ENCODE data around the gene GALNT2. TPM values are rescaled to one million over a fixed set of nuclear protein-coding genes. Genes with fewer than 3 reads are reported as not detected.

Gene GALNT2
- total RNA-seq, 4 donors from 2014 or later, result 50.7 to 85.0 (median 71.8) TPM

DNA sequence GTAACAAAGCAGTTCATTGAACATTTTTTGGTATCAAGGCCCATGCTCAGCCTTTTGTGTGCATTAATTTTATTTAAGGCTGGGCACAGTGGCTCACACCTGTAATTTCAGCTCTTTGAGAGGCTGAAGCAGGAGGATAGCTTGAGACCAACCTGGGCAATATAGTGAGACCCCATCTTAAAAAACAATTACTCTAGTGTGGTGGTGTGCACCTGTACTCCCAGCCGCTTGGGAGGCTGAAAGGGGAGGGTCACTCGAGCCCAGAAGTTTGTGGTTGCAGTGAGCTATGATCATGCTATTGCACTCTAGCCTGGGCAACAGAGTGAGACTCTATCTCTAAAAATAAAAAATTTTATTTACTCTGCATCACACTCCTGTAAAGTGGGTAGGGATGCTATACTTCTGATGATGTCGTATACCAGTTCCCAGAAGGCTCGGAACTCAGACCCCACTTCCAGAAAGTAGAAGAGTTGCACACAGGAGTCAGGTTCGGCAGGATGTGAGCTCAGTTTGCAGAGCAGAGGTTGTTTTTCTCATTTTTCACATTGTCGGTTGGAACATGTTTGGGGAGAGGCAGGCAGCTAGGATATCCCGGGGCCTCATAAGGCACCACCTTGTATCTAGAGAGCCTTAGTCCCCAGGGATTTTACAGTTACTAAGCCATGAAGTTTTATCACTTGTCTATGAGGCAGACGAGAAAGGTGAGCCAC is 144.6 kb downstream of the GALNT2 start:
- no peak for ATAC-seq (ENCODE audit: low FRiP score)
- TF ChIP-seq, protein P1, sequence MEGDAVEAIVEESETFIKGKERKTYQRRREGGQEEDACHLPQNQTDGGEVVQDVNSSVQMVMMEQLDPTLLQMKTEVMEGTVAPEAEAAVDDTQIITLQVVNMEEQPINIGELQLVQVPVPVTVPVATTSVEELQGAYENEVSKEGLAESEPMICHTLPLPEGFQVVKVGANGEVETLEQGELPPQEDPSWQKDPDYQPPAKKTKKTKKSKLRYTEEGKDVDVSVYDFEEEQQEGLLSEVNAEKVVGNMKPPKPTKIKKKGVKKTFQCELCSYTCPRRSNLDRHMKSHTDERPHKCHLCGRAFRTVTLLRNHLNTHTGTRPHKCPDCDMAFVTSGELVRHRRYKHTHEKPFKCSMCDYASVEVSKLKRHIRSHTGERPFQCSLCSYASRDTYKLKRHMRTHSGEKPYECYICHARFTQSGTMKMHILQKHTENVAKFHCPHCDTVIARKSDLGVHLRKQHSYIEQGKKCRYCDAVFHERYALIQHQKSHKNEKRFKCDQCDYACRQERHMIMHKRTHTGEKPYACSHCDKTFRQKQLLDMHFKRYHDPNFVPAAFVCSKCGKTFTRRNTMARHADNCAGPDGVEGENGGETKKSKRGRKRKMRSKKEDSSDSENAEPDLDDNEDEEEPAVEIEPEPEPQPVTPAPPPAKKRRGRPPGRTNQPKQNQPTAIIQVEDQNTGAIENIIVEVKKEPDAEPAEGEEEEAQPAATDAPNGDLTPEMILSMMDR (IDR thresholded peaks at IDR 0.05), result no peak
- DNase-seq (ENCODE audit: low spot score), result no peak

DNA sequence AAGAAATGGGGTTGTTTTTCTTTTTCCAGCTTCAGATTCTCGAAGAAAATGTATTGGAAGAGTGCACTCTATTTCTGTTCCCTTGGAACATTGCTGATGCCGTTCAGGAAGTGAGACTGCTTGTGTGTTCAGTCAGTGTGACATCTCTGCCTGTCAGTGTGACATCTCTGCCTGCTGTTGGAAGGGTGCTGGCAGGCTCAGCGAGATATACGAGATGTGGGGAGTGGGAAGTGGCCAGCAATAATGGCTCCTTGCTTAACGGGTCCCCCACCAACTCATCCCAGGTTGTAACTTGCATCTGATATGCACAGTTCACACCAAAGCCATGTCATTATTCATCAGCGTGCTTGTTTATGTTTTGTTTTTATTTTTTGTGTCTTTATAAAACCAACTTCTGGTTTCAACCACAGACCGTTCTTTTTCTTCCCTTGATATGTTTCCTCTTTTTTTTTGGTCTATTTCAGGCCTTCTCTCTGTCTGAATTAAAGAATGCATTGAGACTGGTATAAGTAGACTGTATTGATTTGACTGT is 145.4 kb downstream of the GALNT2 start:
- TF ChIP-seq, protein P1 (IDR thresholded peaks at IDR 0.05), result no peak
- ATAC-seq (ENCODE audit: low FRiP score) (no peak), DNase-seq (ENCODE audit: low spot score) (no peak)

DNA sequence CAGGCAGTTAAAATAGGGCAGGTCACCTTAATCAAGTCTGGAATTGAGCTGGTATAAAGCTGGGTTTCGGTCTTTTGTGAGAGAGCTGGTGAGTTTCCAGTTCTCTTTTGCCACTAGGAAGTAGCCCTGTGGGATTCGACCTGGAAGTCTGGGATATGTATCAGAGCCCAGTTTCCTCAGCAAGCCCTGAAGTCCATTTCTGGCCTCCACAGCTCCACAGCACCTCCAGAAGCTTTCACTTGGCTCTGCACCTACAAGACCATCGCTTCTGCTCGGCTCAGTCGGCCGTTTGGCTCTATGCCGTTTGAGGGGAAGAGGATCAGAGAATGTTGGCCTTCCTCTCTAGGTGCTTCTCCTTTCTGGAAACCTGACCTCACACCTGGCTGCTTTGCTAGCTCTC is 148.0 kb downstream of the GALNT2 start:
- ATAC-seq (ENCODE audit: low FRiP score) (no peak), DNase-seq (ENCODE audit: low spot score) (no peak)
- TF ChIP-seq, protein P1 (IDR thresholded peaks at IDR 0.05), result no peak

DNA sequence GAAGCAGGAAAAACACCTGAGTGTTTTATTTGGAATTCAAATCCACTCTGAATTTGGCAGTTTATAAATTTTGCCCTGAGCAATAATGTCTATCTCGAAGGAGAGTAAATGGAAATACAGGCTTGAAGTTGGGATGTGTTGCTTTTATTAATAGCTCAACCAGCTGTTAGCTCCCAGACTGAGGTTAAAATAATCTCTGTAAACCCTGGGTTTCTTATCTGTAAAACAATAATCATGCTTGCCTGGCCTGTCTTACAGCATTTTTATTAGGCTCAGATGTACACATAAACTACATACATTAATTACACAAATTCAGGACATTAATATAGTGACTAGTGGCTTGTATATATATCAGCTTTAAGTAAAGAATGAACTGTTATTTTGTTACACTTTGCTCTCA is 148.5 kb downstream of the GALNT2 start:
- ATAC-seq (ENCODE audit: low FRiP score) (no peak), DNase-seq (ENCODE audit: low spot score) (no peak)

DNA sequence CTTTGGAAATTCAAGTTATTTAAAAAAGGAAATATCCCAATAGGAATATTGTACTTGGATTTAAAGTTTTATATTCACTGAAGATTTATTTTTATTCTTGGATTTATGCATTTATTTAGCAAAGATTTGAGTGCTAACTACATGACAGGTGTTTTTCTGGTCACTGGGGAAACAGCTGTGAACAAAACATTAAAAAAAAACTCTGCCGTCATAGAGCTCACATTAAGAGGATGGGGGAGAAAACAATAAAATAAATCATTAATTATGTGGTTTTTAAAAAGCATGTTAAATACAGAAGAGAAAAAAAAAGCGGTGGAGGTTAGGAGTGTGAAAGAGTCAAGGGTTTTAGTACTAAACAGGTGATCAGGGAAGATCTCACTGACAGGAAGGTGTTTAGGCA is 149.9 kb downstream of the GALNT2 start:
- DNase-seq (ENCODE audit: low spot score) (no peak), ATAC-seq (ENCODE audit: low FRiP score) (no peak)
- TF ChIP-seq, protein P1 (IDR thresholded peaks at IDR 0.05), result no peak

More for the DNA sequence above, 148.5 kb downstream of the GALNT2 start:
- TF ChIP-seq, protein P1 (IDR thresholded peaks at IDR 0.05), result no peak

DNA sequence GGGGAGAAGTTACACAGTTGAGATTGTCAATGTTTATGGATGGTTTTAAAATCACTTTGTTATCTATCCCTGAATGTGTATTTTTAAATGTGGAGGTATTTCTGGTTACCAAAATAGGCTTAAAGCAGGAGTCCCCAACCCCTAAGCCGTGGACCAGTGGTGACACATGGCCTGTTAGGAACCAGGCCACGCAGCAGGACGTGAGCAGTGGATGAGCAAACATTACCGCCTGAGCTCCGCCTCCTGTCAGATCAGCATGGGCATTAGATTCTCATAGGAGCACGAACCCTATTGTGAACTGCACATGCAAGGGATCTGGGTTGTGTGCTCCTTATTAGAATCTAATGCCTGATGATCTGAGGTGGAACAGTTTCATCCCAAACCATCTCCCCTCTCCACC is 151.6 kb downstream of the GALNT2 start:
- no peak for DNase-seq (ENCODE audit: low spot score)
- TF ChIP-seq, protein P1 (IDR thresholded peaks at IDR 0.05), result no peak
- ATAC-seq (ENCODE audit: low FRiP score), result no peak

Data from omental fat pad (tissue), 4 donors.